ENCODE results near the gene AIF1.

DNA sequence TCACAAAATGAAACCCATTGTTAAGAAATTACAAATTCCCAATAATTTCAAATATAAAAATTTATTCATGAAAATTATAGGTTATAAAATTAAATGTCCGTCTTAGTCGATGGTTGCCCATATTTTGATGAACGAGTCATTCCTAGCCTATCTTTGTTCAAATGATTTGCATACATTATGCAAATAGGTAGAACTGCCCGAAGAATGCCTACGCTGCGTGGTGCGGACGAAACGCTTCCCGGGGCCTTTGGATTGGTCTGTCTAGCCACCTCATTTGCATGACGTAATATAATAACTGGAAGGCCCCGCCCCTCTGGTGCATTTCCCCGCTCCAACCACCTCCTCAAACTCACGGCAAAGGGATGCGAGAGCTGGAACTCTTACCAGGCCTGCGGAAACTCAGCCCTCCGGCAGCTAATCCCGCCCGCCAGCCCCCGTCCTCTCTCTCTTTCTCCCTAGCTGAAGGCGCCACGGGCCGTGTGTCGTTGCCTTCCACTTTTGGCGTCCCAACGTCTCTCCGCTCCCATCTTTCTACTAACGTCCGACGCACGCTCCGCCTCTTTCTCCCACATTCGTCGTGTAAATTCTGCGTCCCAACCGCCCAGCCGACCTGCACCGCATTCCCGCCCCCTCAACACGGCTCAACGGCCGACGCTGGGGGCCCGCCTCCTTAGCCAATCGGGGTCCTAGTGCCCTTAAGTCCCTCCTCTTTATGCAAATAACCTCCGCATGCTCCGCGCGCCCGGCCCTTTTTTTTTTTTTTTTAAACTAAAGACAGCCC lies 5.0 kb downstream of the AIF1 start:
- TF ChIP-seq, protein P1, sequence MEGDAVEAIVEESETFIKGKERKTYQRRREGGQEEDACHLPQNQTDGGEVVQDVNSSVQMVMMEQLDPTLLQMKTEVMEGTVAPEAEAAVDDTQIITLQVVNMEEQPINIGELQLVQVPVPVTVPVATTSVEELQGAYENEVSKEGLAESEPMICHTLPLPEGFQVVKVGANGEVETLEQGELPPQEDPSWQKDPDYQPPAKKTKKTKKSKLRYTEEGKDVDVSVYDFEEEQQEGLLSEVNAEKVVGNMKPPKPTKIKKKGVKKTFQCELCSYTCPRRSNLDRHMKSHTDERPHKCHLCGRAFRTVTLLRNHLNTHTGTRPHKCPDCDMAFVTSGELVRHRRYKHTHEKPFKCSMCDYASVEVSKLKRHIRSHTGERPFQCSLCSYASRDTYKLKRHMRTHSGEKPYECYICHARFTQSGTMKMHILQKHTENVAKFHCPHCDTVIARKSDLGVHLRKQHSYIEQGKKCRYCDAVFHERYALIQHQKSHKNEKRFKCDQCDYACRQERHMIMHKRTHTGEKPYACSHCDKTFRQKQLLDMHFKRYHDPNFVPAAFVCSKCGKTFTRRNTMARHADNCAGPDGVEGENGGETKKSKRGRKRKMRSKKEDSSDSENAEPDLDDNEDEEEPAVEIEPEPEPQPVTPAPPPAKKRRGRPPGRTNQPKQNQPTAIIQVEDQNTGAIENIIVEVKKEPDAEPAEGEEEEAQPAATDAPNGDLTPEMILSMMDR (IDR thresholded peaks at IDR 0.05; ENCODE audit: low read depth, low read length, poor library complexity, severe bottlenecking) = no peak
- no peak for TF ChIP-seq EZH2phosphoT487 (IDR thresholded peaks at IDR 0.05; ENCODE audit: borderline replicate concordance, low read length)

All from DOHH2 (cell line).